ENCODE data around the gene DUSP19. TPM values are rescaled to one million over a fixed set of nuclear protein-coding genes. Genes with fewer than 3 reads are reported as not detected.

Gene DUSP19
- total and polyA plus RNA-seq, 2 of the 13 experiments (the other 11 are each of a cell fraction or from before 2014, with no cell fraction given): 1.3 to 1.9 TPM

- TF ChIP-seq CENPX (CRISPR knock-in tag; IDR thresholded peaks at IDR 0.05) (no peak), ZNF350 (CRISPR knock-in tag; IDR thresholded peaks at IDR 0.05; ENCODE audit: borderline replicate concordance, low read depth) (peak; percentile 86; the same call in 1 of the 2 replicates), ZNF761 (CRISPR knock-in tag; conservative IDR thresholded peaks at IDR 0.05) (peak; percentile 43; the same call in 1 of the 2 replicates), SUZ12 (IDR thresholded peaks at IDR 0.05; ENCODE audit: low read depth, low read length) (0 out of 2 replicates have a peak, but pooled peaks have one; percentile 4), ZNF343 (CRISPR knock-in tag; IDR thresholded peaks at IDR 0.05) (no peak), ZNF260 (CRISPR knock-in tag; IDR thresholded peaks at IDR 0.05; ENCODE audit: borderline replicate concordance, low read depth) (no peak), YEATS2 (CRISPR knock-in tag; IDR thresholded peaks at IDR 0.05; ENCODE audit: borderline replicate concordance) (peak; percentile 94), HMGA1 (CRISPR knock-in tag; conservative IDR thresholded peaks at IDR 0.05) (no peak)
These were observed 45.8 kb downstream of the DUSP19 start, which contains the start of gene NUP35 (continued) for GRCh38 chr2:183124222-183124956.

- no peaks in the 10 kb centered on the region for H3K9me3 ChIP-seq (ENCODE audit: low read length)
- peaks cover 54% of the 10 kb centered on the region for H3K79me2 ChIP-seq (ENCODE audit: insufficient read depth, low read length)
- peak overlapping the region; percentile 99 for H3K4me2 ChIP-seq (ENCODE audit: low read depth, low read length)
- FAIRE-seq (no peak), ATAC-seq (no peak), DNase-seq (ENCODE audit: low spot score) (no peak)
- H3K36me3 ChIP-seq (replicated peaks in 1 of 2; ENCODE audit: control insufficient read depth in 1 of 2, insufficient read depth in 2 of 2, low read length in 2 of 2): peaks cover 0 to 15% of the 10 kb centered on the region in 2 experiments; a peak in 3 of 5 replicates
- WGBS (ENCODE audit: low lambda C conversion rate): 1% methylated on average over 10 of the region's 10 CpGs
- H3K9ac ChIP-seq (ENCODE audit: insufficient read depth, low read depth, low read length): peak overlapping the region; percentile 85
- H3K27ac ChIP-seq (ENCODE audit: extremely low read length, insufficient read depth, low read length): peak overlapping the region; percentile 87
- intact Hi-C loops (cut with micrococcal nuclease; ENCODE audit: unreplicated experiment): loop anchor here (1.0 kb wide), 2 partner anchors 47 to 87 kb away; partner anchors contain the start of genes DUSP19 and NCKAP1
- in situ Hi-C loops (cut with HindIII; ENCODE audit: extremely low pct_ligation_motif_present, low pct_unique_long_range_greater_than_20kb): no loop called here
- H2AFZ ChIP-seq (ENCODE audit: low read length): peak overlapping the region; percentile 77
- H3K4me1 ChIP-seq (ENCODE audit: insufficient read depth, low read length): peaks cover 34% of the 10 kb centered on the region
- ChIA-PET CTCF (ENCODE audit: low intra/inter-chr PET ratio, low total read pairs) (no interaction called here), POLR2A (interaction anchor here (0.7 to 3.5 kb wide), 3 partner anchors 33 to 52 kb away, joined by 3 to 17 read pairs (median 3); partner anchors contain the start of gene DUSP19)
- no peaks in the 10 kb centered on the region for H4K20me1 ChIP-seq (ENCODE audit: insufficient read depth, low read length)
- no peaks in the 10 kb centered on the region; a peak in 1 of 5 replicates for H3K27me3 ChIP-seq (ENCODE audit: control insufficient read depth in 1 of 2, insufficient read depth in 2 of 2, low read length in 2 of 2)
- peak overlapping the region; percentile 81 to 90 (median 87) for H3K4me3 ChIP-seq (replicated peaks in 1 of 3; ENCODE audit: insufficient read depth in 1 of 3, low read depth in 2 of 3, low read length in 3 of 3)
- no TSS peak for BruUV-seq (replicated peaks)
- TF ChIP-seq ZNF766 (CRISPR knock-in tag; IDR thresholded peaks at IDR 0.05; ENCODE audit: borderline replicate concordance) (no peak), REL (CRISPR knock-in tag; conservative IDR thresholded peaks at IDR 0.05) (0 out of 2 replicates have a peak, but pooled peaks have one; percentile 58), ZNF343 (CRISPR knock-in tag; IDR thresholded peaks at IDR 0.05) (no peak), ZNF841 (CRISPR knock-in tag; IDR thresholded peaks at IDR 0.05; ENCODE audit: borderline replicate concordance) (no peak), CENPBD1 (CRISPR knock-in tag; IDR thresholded peaks at IDR 0.05; ENCODE audit: borderline replicate concordance, low read depth) (no peak), ETV6 (CRISPR knock-in tag; conservative IDR thresholded peaks at IDR 0.05) (no peak), BCL6 (CRISPR knock-in tag; IDR thresholded peaks at IDR 0.05) (no peak), NFIC (IDR thresholded peaks at IDR 0.05; ENCODE audit: low read length) (no peak)
- TF ChIP-seq, protein P1, sequence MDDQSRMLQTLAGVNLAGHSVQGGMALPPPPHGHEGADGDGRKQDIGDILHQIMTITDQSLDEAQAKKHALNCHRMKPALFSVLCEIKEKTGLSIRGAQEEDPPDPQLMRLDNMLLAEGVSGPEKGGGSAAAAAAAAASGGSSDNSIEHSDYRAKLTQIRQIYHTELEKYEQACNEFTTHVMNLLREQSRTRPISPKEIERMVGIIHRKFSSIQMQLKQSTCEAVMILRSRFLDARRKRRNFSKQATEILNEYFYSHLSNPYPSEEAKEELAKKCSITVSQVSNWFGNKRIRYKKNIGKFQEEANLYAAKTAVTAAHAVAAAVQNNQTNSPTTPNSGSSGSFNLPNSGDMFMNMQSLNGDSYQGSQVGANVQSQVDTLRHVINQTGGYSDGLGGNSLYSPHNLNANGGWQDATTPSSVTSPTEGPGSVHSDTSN (CRISPR knock-in tag; IDR thresholded peaks at IDR 0.05; ENCODE audit: borderline replicate concordance): no peak
- TF ChIP-seq, protein P2, sequence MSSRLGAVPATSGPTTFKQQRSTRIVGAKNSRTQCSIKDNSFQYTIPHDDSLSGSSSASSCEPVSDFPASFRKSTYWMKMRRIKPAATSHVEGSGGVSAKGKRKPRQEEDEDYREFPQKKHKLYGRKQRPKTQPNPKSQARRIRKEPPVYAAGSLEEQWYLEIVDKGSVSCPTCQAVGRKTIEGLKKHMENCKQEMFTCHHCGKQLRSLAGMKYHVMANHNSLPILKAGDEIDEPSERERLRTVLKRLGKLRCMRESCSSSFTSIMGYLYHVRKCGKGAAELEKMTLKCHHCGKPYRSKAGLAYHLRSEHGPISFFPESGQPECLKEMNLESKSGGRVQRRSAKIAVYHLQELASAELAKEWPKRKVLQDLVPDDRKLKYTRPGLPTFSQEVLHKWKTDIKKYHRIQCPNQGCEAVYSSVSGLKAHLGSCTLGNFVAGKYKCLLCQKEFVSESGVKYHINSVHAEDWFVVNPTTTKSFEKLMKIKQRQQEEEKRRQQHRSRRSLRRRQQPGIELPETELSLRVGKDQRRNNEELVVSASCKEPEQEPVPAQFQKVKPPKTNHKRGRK (CRISPR knock-in tag; IDR thresholded peaks at IDR 0.05): no peak
These were observed 46.4 kb downstream of the DUSP19 start for GRCh38 chr2:183124957-183125255.
